HepG2 (cell line): ENCODE results near the gene SLC13A5. TPM values are rescaled to one million over a fixed set of nuclear protein-coding genes. Genes with fewer than 3 reads are reported as not detected.

Experiments used
- ATAC-seq: fragments of 200-7000 bp; cut with Tn5 transposase; 3 replicates; pipeline ENCODE4 v1.9.1; 2020; ENCODE audit warnings: mild to moderate bottlenecking, moderate library complexity
- BruUV-seq: library from RNA; stranded (reverse); fragments of 400-500 nt; replicated peaks from 2 replicates; lab custom pipeline; 2021; lab: Mats Ljungman, UMichigan
- CTCF ChIA-PET: fragments of 300-600 bp; formaldehyde crosslinking; extraction: SDS; loops from one replicate; lab custom pipeline; 2021; ENCODE audit warnings: low total read pairs, inconsistent platforms, low intra/inter-chr PET ratio; lab: Yijun Ruan, JAX
- POLR2A ChIA-PET: fragments of 350-600 bp; sonication (Branson Sonifier 250); formaldehyde crosslinking; loops from one replicate; lab custom pipeline; 2020; ENCODE audit warnings: antibody characterized with exemption, inconsistent platforms; lab: Yijun Ruan, JAX
- DNase-seq: peaks from one replicate; pipeline ENCODE4 v3.0.0-alpha.2; 2015; ENCODE audit warnings: low spot score
- FAIRE-seq: peaks from 3 replicates; lab custom pipeline; 2011; peaks lifted over from hg19 to GRCh38; lab: Jason Lieb, UNC
- H2AFZ ChIP-seq: one replicate; pipeline ENCODE4 v1.6.1; 2011; ENCODE audit warnings: low read length, inconsistent platforms
- H3K27ac ChIP-seq: fragments of 300-600 bp; 3 replicates; pipeline ENCODE4 v1.8.0; 2011; ENCODE audit warnings: mixed run types, mild to moderate bottlenecking, mixed read lengths, low read length, inconsistent platforms; ENCODE audit not compliant: insufficient read depth; ENCODE audit errors: extremely low read length
- H3K27me3 ChIP-seq, 2 experiments: fragments of 200-600 bp in 1 of 2; 2 replicates in 1 of 2; 3 replicates in 1 of 2; pipeline versions ENCODE4 v1.6.0 to v1.8.0; 2011; ENCODE audit warnings: low read length in 2 of 2, mild to moderate bottlenecking in 2 of 2, moderate library complexity in 2 of 2, inconsistent platforms in 1 of 2; ENCODE audit not compliant: insufficient read depth in 2 of 2, control insufficient read depth in 1 of 2
- H3K36me3 ChIP-seq, 2 experiments: fragments of 200-600 bp in 1 of 2; replicated peaks in 1 of 2; 2 replicates in 1 of 2; 3 replicates in 1 of 2; pipeline versions ENCODE4 v1.5.1 to v1.8.0; 2011; ENCODE audit warnings: low read length in 2 of 2, inconsistent platforms in 1 of 2; ENCODE audit not compliant: insufficient read depth in 2 of 2, control insufficient read depth in 1 of 2
- H3K4me1 ChIP-seq: 2 replicates; pipeline ENCODE4 v1.5.1; 2012; ENCODE audit warnings: low read length, inconsistent platforms; ENCODE audit not compliant: insufficient read depth
- H3K4me2 ChIP-seq: 2 replicates; pipeline ENCODE4 v1.6.0; 2011; ENCODE audit warnings: low read depth, low read length, inconsistent platforms
- H3K4me3 ChIP-seq, 3 experiments: fragments of 200-600 bp in 1 of 3; sonication (generic), shearing (Covaris generic) in 1 of 3; replicated peaks in 1 of 3; 2 replicates each; pipeline ENCODE4 v1.5.1; 2011 to 2016; ENCODE audit warnings: low read length in 3 of 3, inconsistent platforms in 2 of 3, low read depth in 2 of 3, mild to moderate bottlenecking in 2 of 3, control low read depth in 1 of 3, mixed read lengths in 1 of 3; ENCODE audit not compliant: insufficient read depth in 1 of 3
- H3K79me2 ChIP-seq: one replicate; pipeline ENCODE4 v1.6.1; 2011; ENCODE audit warnings: low read length, inconsistent platforms; ENCODE audit not compliant: insufficient read depth
- H3K9ac ChIP-seq: 2 replicates; pipeline ENCODE4 v1.6.0; 2011; ENCODE audit warnings: mild to moderate bottlenecking, low read depth, low read length, inconsistent platforms; ENCODE audit not compliant: insufficient read depth
- H3K9me3 ChIP-seq: 2 replicates; pipeline ENCODE4 v1.5.1; 2012; ENCODE audit warnings: mild to moderate bottlenecking, low read length
- H4K20me1 ChIP-seq: 2 replicates; pipeline ENCODE4 v1.6.0; 2011; ENCODE audit warnings: inconsistent platforms, mild to moderate bottlenecking, low read length, moderate library complexity; ENCODE audit not compliant: insufficient read depth
- AGO2 ChIP-seq: fragments of 200-400 bp; formaldehyde crosslinking; optimal IDR thresholded peaks from 2 replicates; pipeline ENCODE3; 2017; ENCODE audit warnings: mild to moderate bottlenecking, low read depth, low read length, moderate library complexity
- HOXA5 ChIP-seq: sonication (generic); formaldehyde crosslinking; IDR thresholded peaks from 2 replicates; pipeline ENCODE4 v1.4.0; 2020; ENCODE audit warnings: missing genetic modification reagents
- NCOA2 ChIP-seq: sonication (generic); formaldehyde crosslinking; IDR thresholded peaks from 2 replicates; pipeline ENCODE4 v1.8.0; 2022; ENCODE audit warnings: inconsistent platforms
- NR2F6 ChIP-seq, 2 experiments: IDR thresholded peaks; 2 replicates each; pipeline ENCODE4 v1.6.1; 2016; ENCODE audit warnings: antibody characterized with exemption in 1 of 2, mild to moderate bottlenecking in 1 of 2
- PAF1 ChIP-seq: IDR thresholded peaks from 2 replicates; pipeline ENCODE4 v1.6.1; 2016; ENCODE audit warnings: missing genetic modification reagents, missing compliant biosample characterization
- RBFOX2 ChIP-seq: fragments of 200-400 bp; formaldehyde crosslinking; IDR thresholded peaks from 2 replicates; pipeline ENCODE4 v1.6.1; 2017; ENCODE audit warnings: low read depth, mild to moderate bottlenecking, low read length
- REXO4 ChIP-seq: sonication (generic); formaldehyde crosslinking; IDR thresholded peaks from 2 replicates; pipeline ENCODE4 v1.8.0; 2022; ENCODE audit warnings: missing genetic modification reagents, mild to moderate bottlenecking, borderline replicate concordance
- RXRB ChIP-seq: IDR thresholded peaks from 2 replicates; pipeline ENCODE4 v1.6.1; 2016; ENCODE audit warnings: borderline replicate concordance, missing genetic modification reagents, missing compliant biosample characterization
- SOX5 ChIP-seq: IDR thresholded peaks from 2 replicates; pipeline ENCODE4 v1.6.1; 2016; ENCODE audit warnings: borderline replicate concordance
- ZFP82 ChIP-seq: sonication (generic); formaldehyde crosslinking; IDR thresholded peaks from 2 replicates; pipeline ENCODE4 v1.5.1; 2020; ENCODE audit warnings: mild to moderate bottlenecking, missing genetic modification reagents, borderline replicate concordance
- ZFX ChIP-seq: sonication (generic); formaldehyde crosslinking; IDR thresholded peaks from 2 replicates; pipeline ENCODE4 v1.4.0; 2020; ENCODE audit warnings: mild to moderate bottlenecking, low read depth, missing genetic modification reagents, moderate library complexity
- ZNF724P ChIP-seq: sonication (generic); formaldehyde crosslinking; IDR thresholded peaks from 2 replicates; pipeline ENCODE4 v1.8.0; 2022; ENCODE audit warnings: missing genetic modification reagents, borderline replicate concordance
- ZSCAN25 ChIP-seq: sonication (generic); formaldehyde crosslinking; IDR thresholded peaks from 2 replicates; pipeline ENCODE4 v1.8.0; 2022; ENCODE audit warnings: mild to moderate bottlenecking, missing genetic modification reagents
- ZZZ3 ChIP-seq: sonication (generic); formaldehyde crosslinking; IDR thresholded peaks from 2 replicates; pipeline ENCODE4 v1.4.0; 2020; ENCODE audit warnings: missing genetic modification reagents, mild to moderate bottlenecking, borderline replicate concordance
- WGBS: methylation state at CpG from one replicate; pipeline ENCODE4 v1.1.6; 2017; ENCODE audit warnings: low lambda C conversion rate; 5-methylcytosine and 5-hydroxymethylcytosine counted together
- in situ Hi-C: cut with HindIII; loops from 2 replicates; pipeline ENCODE4 v1.10.0; 2017; ENCODE audit warnings: low pct_unique_long_range_greater_than_20kb; ENCODE audit not compliant: extremely low pct_ligation_motif_present
- intact Hi-C: fragments of 100-400 bp; cut with micrococcal nuclease; formaldehyde crosslinking; loops from one replicate; pipeline ENCODE4 v1.10.0; 2022; ENCODE audit not compliant: unreplicated experiment
- polyA plus RNA-seq, 8 experiments: library from polyadenylated mRNA; depleted of rRNA in 3 of 8; stranded (reverse) in 7 of 8; unstranded in 1 of 8; fragments of >200 nt; fragmentation: Illumina TruSeq in 4 of 8; extraction: Trizol in 4 of 8; gene quantifications; 2 replicates each; pipeline versions ENCODE4 v1.2.1 to v1.2.3, GENCODE V29; 2011 to 2016; ENCODE audit warnings: low read depth in 4 of 8, missing spikeins in 1 of 8, mixed read lengths in 1 of 8; ENCODE audit not compliant: insufficient read depth in 1 of 8
- total RNA-seq, 5 experiments: library from RNA; depleted of rRNA; stranded (reverse); fragments of >200 nt; fragmentation: Illumina TruSeq; extraction: Trizol; gene quantifications; 2 replicates each; pipeline ENCODE4 v1.2.3, GENCODE V29; 2016; ENCODE audit warnings: low read depth in 1 of 5
- TF ChIP-seq, protein P1 (sequence below): conservative IDR thresholded peaks from 2 replicates; pipeline ENCODE4 v1.6.1; 2018; ENCODE audit warnings: missing genetic modification reagents
- TF ChIP-seq, protein P2 (sequence below), 2 experiments: sonication (generic) in 1 of 2; formaldehyde crosslinking in 1 of 2; IDR thresholded peaks; 2 replicates each; pipeline versions ENCODE4 v1.4.0 to v1.6.1; 2018 to 2020; ENCODE audit warnings: missing genetic modification reagents in 2 of 2, borderline replicate concordance in 1 of 2, low read depth in 1 of 2, mild to moderate bottlenecking in 1 of 2, missing biosample characterization in 1 of 2
- TF ChIP-seq, protein P3 (sequence below): sonication (generic); formaldehyde crosslinking; conservative IDR thresholded peaks from 2 replicates; pipeline ENCODE4 v1.8.0; 2022; ENCODE audit warnings: mild to moderate bottlenecking, moderate library complexity, missing genetic modification reagents

Gene SLC13A5
- total and polyA plus RNA-seq, 2 of the 13 experiments (the other 11 are each of a cell fraction or from before 2014, with no cell fraction given), result 42.8 to 310 TPM

DNA sequence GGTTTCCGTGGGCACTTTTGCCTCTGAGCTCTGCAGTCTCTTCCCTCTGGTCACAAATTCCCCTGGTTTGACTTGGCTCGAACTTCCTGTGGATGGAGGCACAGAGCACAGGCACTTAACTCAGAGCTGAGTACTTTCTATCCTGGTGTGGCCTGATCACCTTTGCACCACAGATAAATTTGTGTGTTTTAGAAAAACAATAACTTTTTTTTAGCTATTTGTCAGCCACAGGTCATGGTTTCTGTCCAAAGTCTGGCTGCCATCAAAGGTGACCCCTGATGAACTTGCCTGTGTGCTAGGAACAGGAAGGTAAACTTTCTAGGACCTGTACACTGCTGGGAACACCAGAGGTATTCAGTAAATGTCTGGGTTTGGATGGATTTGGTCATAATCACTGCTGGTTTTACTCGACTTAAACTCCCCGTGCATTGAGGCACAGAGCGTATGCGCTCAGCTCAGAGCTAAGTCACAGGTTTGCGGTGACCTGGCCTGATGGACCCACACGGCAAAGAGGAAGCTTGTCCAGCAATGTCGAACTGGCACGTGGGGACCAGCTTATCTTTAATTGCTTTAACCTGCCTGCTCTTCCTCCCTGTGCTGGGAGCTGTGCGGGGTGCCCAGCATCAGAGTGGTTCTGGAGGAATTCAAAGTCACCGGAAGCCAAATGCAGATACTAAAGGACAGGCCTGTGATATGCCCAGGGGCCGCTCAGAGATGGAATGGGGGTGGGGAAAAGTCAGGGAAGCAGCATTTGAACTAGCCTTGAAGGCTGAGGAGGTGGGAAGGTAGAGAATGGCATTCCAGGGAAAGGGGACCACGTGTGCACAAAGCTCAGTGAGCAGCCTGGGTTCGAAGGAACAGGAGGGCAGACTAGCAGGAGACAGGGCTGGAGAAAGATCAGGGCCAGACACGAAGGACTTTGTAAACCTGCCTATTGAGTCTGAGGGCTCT lies 12.9 kb downstream of the SLC13A5 start (continued):
- no peak for TF ChIP-seq PAF1 (CRISPR knock-in tag)
- no peak for TF ChIP-seq ZFP82 (CRISPR knock-in tag)
- TF ChIP-seq, protein P1, sequence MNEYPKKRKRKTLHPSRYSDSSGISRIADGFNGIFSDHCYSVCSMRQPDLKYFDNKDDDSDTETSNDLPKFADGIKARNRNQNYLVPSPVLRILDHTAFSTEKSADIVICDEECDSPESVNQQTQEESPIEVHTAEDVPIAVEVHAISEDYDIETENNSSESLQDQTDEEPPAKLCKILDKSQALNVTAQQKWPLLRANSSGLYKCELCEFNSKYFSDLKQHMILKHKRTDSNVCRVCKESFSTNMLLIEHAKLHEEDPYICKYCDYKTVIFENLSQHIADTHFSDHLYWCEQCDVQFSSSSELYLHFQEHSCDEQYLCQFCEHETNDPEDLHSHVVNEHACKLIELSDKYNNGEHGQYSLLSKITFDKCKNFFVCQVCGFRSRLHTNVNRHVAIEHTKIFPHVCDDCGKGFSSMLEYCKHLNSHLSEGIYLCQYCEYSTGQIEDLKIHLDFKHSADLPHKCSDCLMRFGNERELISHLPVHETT (CRISPR knock-in tag), result peak; percentile 28; the same call in 1 of the 2 replicates
- TF ChIP-seq ZNF724P, result no peak
- TF ChIP-seq ZZZ3 (CRISPR knock-in tag), result peak; percentile 88; the same call in 1 of the 2 replicates
- peak; percentile 99 for TF ChIP-seq NCOA2 (CRISPR knock-in tag)
- TF ChIP-seq, all 625 proteins: peak for 331

DNA sequence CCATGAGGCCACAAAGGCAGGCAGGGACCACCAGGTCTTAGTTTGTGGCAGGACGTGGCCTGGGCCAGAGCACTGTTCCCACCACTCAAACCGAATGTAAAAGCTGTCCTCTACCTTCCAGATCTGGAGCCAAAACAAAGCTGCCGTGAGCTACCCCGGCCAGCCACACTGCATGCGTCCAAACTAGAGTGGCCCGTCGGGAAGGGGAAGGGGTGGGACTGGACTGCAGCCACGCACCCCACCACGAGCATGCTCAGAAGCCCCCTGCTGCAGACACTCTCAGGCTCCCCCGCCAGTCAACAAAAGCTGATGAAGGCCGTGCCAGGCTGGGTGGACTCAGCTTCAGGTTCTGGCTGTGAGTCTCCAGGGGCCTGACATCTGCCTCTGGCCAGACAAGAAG lies 15.2 kb downstream of the SLC13A5 start:
- FAIRE-seq, result no peak
- no peak overlapping the region for H3K9ac ChIP-seq
- intact Hi-C loops (no loop called here), in situ Hi-C loops (no loop called here)
- no peak overlapping the region for H3K4me3 ChIP-seq
- no peaks in the 10 kb centered on the region for H3K9me3 ChIP-seq
- 50% methylated on average over 1 of the region's 11 CpGs for WGBS
- H4K20me1 ChIP-seq, result no peaks in the 10 kb centered on the region
- H2AFZ ChIP-seq, result no peak overlapping the region
- H3K27me3 ChIP-seq, result no peaks in the 10 kb centered on the region
- BruUV-seq, result no TSS peak
- CTCF ChIA-PET, result no interaction called here
- no peak for ATAC-seq
- H3K36me3 ChIP-seq, result peaks cover 37 to 54% of the 10 kb centered on the region in 2 experiments
- no peak overlapping the region for H3K4me2 ChIP-seq
- DNase-seq, result no peak
- POLR2A ChIA-PET, result interaction anchor here (1.2 to 11.0 kb wide), 4 partner anchors 10 to 21 kb away, joined by 6 to 419 read pairs (median 142); partner anchors contain the start of gene SLC13A5
- no peak overlapping the region for H3K27ac ChIP-seq
- no peaks in the 10 kb centered on the region for H3K79me2 ChIP-seq
- peaks cover 50% of the 10 kb centered on the region for H3K4me1 ChIP-seq
- TF ChIP-seq HOXA5 (CRISPR knock-in tag) (no peak), RXRB (no peak), ZSCAN25 (CRISPR knock-in tag) (no peak), SOX5 (CRISPR knock-in tag) (no peak), ZFX (CRISPR knock-in tag) (peak; percentile 8; the same call in 1 of the 2 replicates), NR2F6 (IDR thresholded peaks at IDR 0.05) (no peak), NR2F6 (CRISPR knock-in tag; IDR thresholded peaks at IDR 0.05) (no peak), AGO2 (peak; percentile 38), REXO4 (CRISPR knock-in tag) (no peak), RBFOX2 (peak; percentile 56)
- TF ChIP-seq, protein P2, sequence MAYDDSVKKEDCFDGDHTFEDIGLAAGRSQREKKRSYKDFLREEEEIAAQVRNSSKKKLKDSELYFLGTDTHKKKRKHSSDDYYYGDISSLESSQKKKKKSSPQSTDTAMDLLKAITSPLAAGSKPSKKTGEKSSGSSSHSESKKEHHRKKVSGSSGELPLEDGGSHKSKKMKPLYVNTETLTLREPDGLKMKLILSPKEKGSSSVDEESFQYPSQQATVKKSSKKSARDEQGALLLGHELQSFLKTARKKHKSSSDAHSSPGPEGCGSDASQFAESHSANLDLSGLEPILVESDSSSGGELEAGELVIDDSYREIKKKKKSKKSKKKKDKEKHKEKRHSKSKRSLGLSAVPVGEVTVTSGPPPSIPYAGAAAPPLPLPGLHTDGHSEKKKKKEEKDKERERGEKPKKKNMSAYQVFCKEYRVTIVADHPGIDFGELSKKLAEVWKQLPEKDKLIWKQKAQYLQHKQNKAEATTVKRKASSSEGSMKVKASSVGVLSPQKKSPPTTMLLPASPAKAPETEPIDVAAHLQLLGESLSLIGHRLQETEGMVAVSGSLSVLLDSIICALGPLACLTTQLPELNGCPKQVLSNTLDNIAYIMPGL (CRISPR knock-in tag; IDR thresholded peaks at IDR 0.05; ENCODE audit: borderline replicate concordance in 1 of 2, low read depth in 1 of 2), result no peak
- TF ChIP-seq, protein P3, sequence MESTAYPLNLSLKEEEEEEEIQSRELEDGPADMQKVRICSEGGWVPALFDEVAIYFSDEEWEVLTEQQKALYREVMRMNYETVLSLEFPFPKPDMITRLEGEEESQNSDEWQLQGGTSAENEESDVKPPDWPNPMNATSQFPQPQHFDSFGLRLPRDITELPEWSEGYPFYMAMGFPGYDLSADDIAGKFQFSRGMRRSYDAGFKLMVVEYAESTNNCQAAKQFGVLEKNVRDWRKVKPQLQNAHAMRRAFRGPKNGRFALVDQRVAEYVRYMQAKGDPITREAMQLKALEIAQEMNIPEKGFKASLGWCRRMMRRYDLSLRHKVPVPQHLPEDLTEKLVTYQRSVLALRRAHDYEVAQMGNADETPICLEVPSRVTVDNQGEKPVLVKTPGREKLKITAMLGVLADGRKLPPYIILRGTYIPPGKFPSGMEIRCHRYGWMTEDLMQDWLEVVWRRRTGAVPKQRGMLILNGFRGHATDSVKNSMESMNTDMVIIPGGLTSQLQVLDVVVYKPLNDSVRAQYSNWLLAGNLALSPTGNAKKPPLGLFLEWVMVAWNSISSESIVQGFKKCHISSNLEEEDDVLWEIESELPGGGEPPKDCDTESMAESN (CRISPR knock-in tag), result no peak
